Mesendoderm (in vitro differentiated cells): ENCODE results near the gene FLT4.

ENCODE experiments used
- DNase-seq: peaks from one replicate; pipeline ENCODE4 v3.0.0; 2013
- H2AK5ac ChIP-seq: 2 replicates; pipeline ENCODE4 v1.6.1; 2013; ENCODE audit warnings: low read length, inconsistent platforms
- H2BK120ac ChIP-seq: 2 replicates; pipeline ENCODE4 v1.6.1; 2013; ENCODE audit warnings: low read depth, mild to moderate bottlenecking, low read length, moderate library complexity, mixed read lengths
- H2BK15ac ChIP-seq: replicated peaks from 2 replicates; pipeline ENCODE4 v1.6.1; 2013; ENCODE audit warnings: low read depth, mild to moderate bottlenecking, moderate library complexity
- H2BK5ac ChIP-seq: 2 replicates; pipeline ENCODE4 v1.6.1; 2013; ENCODE audit warnings: low read length, inconsistent platforms
- H3K18ac ChIP-seq: 2 replicates; pipeline ENCODE4 v1.6.1; 2013; ENCODE audit warnings: mild to moderate bottlenecking, low read length, mixed read lengths
- H3K23ac ChIP-seq: one replicate; pipeline ENCODE4 v1.6.1; 2013; ENCODE audit warnings: low read length
- H3K27ac ChIP-seq: 2 replicates; pipeline ENCODE4 v1.5.1; 2013; ENCODE audit warnings: low read depth, mild to moderate bottlenecking, inconsistent platforms, low read length, moderate library complexity
- H3K27me3 ChIP-seq: 2 replicates; pipeline ENCODE4 v1.6.1; 2013; ENCODE audit warnings: low read length, control low read depth, mild to moderate bottlenecking, inconsistent platforms; ENCODE audit not compliant: insufficient read depth, poor library complexity
- H3K36me3 ChIP-seq: 2 replicates; pipeline ENCODE4 v1.6.1; 2013; ENCODE audit warnings: low read length, inconsistent platforms; ENCODE audit not compliant: control insufficient read depth, insufficient read depth
- H3K4ac ChIP-seq: one replicate; pipeline ENCODE4 v1.6.1; 2013; ENCODE audit warnings: low read depth, mild to moderate bottlenecking, low read length, moderate library complexity
- H3K4me1 ChIP-seq: 2 replicates; pipeline ENCODE4 v1.6.1; 2013; ENCODE audit warnings: low read depth, low read length, inconsistent platforms; ENCODE audit not compliant: control insufficient read depth
- H3K4me2 ChIP-seq: 2 replicates; pipeline ENCODE4 v1.6.1; 2013; ENCODE audit warnings: low read length
- H3K4me3 ChIP-seq: 2 replicates; pipeline ENCODE4 v1.5.1; 2013; ENCODE audit warnings: mild to moderate bottlenecking, low read length
- H3K56ac ChIP-seq: one replicate; pipeline ENCODE4 v1.6.1; 2013; ENCODE audit warnings: low read length
- H3K79me1 ChIP-seq: 2 replicates; pipeline ENCODE4 v1.6.1; 2013; ENCODE audit warnings: low read length, inconsistent platforms
- H3K79me2 ChIP-seq: 2 replicates; pipeline ENCODE4 v1.6.1; 2013; ENCODE audit warnings: mild to moderate bottlenecking, low read length; ENCODE audit not compliant: control insufficient read depth, insufficient read depth
- H3K9ac ChIP-seq: 2 replicates; pipeline ENCODE4 v1.6.1; 2013; ENCODE audit warnings: low read length, inconsistent platforms
- H4K5ac ChIP-seq: one replicate; pipeline ENCODE4 v1.6.1; 2013; ENCODE audit warnings: low read length
- H4K8ac ChIP-seq: one replicate; pipeline ENCODE4 v1.6.1; 2013; ENCODE audit warnings: low read depth, mild to moderate bottlenecking, control low read depth, low read length, moderate library complexity
- WGBS: extraction: QIAGEN DNeasy Blood & Tissue Kit; methylation state at CpG from one replicate; pipeline ENCODE4 v1.1.7; 2013; ENCODE audit warnings: low lambda C conversion rate, missing lambda C conversion rate; ENCODE audit not compliant: insufficient coverage; ENCODE audit errors: extremely low coverage; 5-methylcytosine and 5-hydroxymethylcytosine counted together

FLT4 gene

GRCh38 chr5:180602481-180603075 is 46.8 kb downstream of the FLT4 start:
- Histone ChIP-seq H3K4ac (no peak overlapping the region), H2BK15ac (no peak overlapping the region), H3K27me3 (no peaks in the 10 kb centered on the region), H3K18ac (no peak overlapping the region), H3K56ac (no peak overlapping the region), H3K79me2 (no peaks in the 10 kb centered on the region), H3K9ac (no peak overlapping the region), H3K36me3 (no peaks in the 10 kb centered on the region), H3K27ac (no peak overlapping the region), H3K79me1 (no peaks in the 10 kb centered on the region), H4K8ac (no peak overlapping the region), H2AK5ac (no peak overlapping the region), H3K4me1 (no peaks in the 10 kb centered on the region), H3K4me3 (no peak overlapping the region), H2BK5ac (no peak overlapping the region), H3K4me2 (no peak overlapping the region), H4K5ac (no peak overlapping the region), H3K23ac (no peak overlapping the region), H2BK120ac (no peak overlapping the region)
- DNase-seq: no peak
- no CpG with 5 or more reads among the region's 15 CpGs for WGBS

DNA sequence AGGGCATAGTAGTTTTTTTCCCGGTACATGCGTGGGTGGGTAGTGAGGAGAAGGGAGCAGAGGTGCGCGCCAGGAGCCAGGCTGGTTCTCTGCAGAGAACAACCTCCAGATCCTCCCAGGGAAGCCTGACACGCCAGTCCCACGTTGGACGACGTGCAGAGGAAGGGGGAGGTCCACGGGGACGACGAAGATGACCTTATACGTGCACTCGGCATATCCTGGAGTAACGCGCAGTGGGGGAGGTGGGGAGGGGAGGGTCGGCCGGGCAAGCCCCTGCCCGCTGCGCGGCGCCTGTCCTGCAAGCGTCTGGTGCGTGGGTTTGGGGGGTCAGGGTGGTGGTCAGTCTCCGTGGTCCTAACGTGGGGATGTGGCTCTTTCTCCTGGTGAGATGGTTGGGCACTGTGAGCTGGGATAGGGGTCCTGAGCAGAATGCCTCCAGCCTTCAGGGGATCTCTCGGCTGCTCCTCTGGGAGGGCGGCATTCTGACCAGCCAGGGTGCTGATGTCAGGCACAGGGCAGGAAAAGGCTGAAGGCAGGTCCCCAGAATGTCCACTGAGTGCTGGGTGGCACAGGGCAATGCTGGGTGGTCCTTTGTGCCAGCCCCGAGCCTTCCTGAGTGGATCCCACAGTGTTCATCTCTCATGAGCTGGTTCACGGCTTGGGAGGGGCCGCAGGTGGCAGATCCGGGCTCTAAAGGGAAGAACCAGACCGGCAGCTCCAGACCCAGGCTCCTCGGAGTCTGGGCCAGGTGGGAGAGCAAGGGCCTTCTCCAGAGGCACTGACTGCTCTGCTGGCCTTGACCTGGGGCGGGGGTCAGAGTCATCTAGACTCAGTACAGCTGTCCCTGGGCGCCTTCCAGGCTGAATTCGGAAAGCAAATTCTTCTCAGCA is 47.6 kb downstream of the FLT4 start:
- no peaks in the 10 kb centered on the region for H3K79me2 ChIP-seq
- no peak overlapping the region for H3K27ac ChIP-seq
- no peak overlapping the region for H3K4ac ChIP-seq
- no peaks in the 10 kb centered on the region for H3K27me3 ChIP-seq
- no peaks in the 10 kb centered on the region for H3K79me1 ChIP-seq
- H3K23ac ChIP-seq: no peak overlapping the region
- H3K18ac ChIP-seq: no peak overlapping the region
- no peak overlapping the region for H2BK120ac ChIP-seq
- no peaks in the 10 kb centered on the region for H3K4me1 ChIP-seq
- H2AK5ac ChIP-seq: no peak overlapping the region
- H4K8ac ChIP-seq: no peak overlapping the region
- no peak overlapping the region for H3K4me3 ChIP-seq
- H2BK5ac ChIP-seq: no peak overlapping the region
- no peak for DNase-seq
- no peaks in the 10 kb centered on the region for H3K36me3 ChIP-seq
- H4K5ac ChIP-seq: no peak overlapping the region
- no CpG with 5 or more reads among the region's 36 CpGs for WGBS
- no peak overlapping the region for H3K56ac ChIP-seq
- H2BK15ac ChIP-seq: no peak overlapping the region
- no peak overlapping the region for H3K4me2 ChIP-seq
- no peak overlapping the region for H3K9ac ChIP-seq

- Histone ChIP-seq H3K9ac (no peak overlapping the region), H3K56ac (no peak overlapping the region), H3K18ac (no peak overlapping the region), H3K27ac (no peak overlapping the region), H3K4ac (no peak overlapping the region), H3K23ac (no peak overlapping the region), H3K4me1 (no peaks in the 10 kb centered on the region), H2BK15ac (no peak overlapping the region), H2AK5ac (no peak overlapping the region), H4K8ac (no peak overlapping the region), H3K4me3 (no peak overlapping the region), H3K4me2 (no peak overlapping the region), H4K5ac (no peak overlapping the region), H3K79me1 (no peaks in the 10 kb centered on the region), H3K36me3 (no peaks in the 10 kb centered on the region), H2BK5ac (no peak overlapping the region), H3K79me2 (no peaks in the 10 kb centered on the region), H3K27me3 (no peaks in the 10 kb centered on the region), H2BK120ac (no peak overlapping the region)
- WGBS: no CpG with 5 or more reads among the region's 12 CpGs
- no peak for DNase-seq
Observed at GRCh38 chr5:180600554-180601041, 48.8 kb downstream of the FLT4 start.

DNA sequence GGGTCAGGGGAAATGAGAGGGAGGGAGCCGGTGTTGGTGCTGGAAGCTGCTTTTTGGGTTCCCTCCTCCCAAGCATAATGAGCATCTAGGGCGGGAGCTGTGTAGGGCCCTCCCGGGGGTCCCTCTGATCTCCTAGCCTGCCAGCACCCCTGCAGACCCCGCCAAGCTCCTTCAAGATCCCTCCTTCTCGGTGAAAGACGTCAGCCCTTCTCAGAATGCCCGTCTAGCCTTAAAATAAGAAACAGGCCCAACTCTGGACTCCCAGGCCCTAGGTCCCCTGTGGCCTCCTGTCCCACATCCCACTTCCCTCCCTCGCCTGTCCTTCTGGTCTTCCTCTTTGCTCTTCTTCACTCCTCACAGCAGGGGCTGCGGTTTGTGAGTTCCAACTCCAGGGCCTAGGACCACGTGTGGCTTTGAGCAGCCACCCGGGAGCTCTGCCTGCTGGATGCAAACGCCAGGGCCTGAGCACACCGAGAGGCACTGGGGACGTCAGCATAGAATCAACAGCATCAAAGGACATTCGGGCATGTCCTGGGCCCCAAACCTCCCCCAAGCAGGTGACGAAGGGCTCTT is 49.3 kb downstream of the FLT4 start:
- Histone ChIP-seq H3K56ac (no peak overlapping the region), H3K27ac (no peak overlapping the region)

DNA sequence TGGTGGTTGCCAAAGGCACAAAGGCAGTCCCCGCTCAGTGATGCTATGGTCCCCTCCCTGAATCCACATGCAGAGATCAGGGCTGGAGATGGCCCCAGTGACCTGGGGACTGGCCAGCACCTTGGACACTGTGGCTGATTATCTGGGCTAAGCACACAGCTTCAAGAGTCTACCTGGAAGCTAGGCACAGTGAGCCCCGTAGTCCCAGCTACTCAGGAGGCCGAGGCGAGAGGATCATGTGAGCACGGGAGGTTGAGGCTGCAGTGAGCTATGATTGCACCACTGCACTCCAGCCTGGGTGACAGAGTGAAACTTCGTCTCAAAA is 49.8 kb downstream of the FLT4 start:
- no peak overlapping the region for H2BK120ac ChIP-seq
- H3K36me3 ChIP-seq: no peaks in the 10 kb centered on the region
- H3K4me3 ChIP-seq: no peak overlapping the region
- no peak overlapping the region for H3K27ac ChIP-seq
- DNase-seq: no peak
- no peaks in the 10 kb centered on the region for H3K79me1 ChIP-seq
- no peak overlapping the region for H4K5ac ChIP-seq
- no peak overlapping the region for H2AK5ac ChIP-seq
- no peak overlapping the region for H3K4ac ChIP-seq
- H3K18ac ChIP-seq: no peak overlapping the region
- H3K9ac ChIP-seq: no peak overlapping the region
- no peaks in the 10 kb centered on the region for H3K27me3 ChIP-seq
- no peak overlapping the region for H3K4me2 ChIP-seq
- no CpG with 5 or more reads among the region's 6 CpGs for WGBS
- no peaks in the 10 kb centered on the region for H3K79me2 ChIP-seq
- no peak overlapping the region for H2BK5ac ChIP-seq
- H3K23ac ChIP-seq: no peak overlapping the region
- H3K4me1 ChIP-seq: no peaks in the 10 kb centered on the region
- no peak overlapping the region for H4K8ac ChIP-seq
- no peak overlapping the region for H2BK15ac ChIP-seq
- no peak overlapping the region for H3K56ac ChIP-seq

More for the DNA sequence above, 49.3 kb downstream of the FLT4 start:
- H3K4me3 ChIP-seq: no peak overlapping the region
- H3K4me2 ChIP-seq: no peak overlapping the region
- H2BK15ac ChIP-seq: no peak overlapping the region
- H3K23ac ChIP-seq: no peak overlapping the region
- H3K18ac ChIP-seq: no peak overlapping the region
- no peak overlapping the region for H3K9ac ChIP-seq
- no peak overlapping the region for H3K4ac ChIP-seq
- H3K36me3 ChIP-seq: no peaks in the 10 kb centered on the region
- no CpG with 5 or more reads among the region's 16 CpGs for WGBS
- no peak overlapping the region for H2BK5ac ChIP-seq
- no peaks in the 10 kb centered on the region for H3K79me1 ChIP-seq
- H4K8ac ChIP-seq: no peak overlapping the region
- no peaks in the 10 kb centered on the region for H3K27me3 ChIP-seq
- no peaks in the 10 kb centered on the region for H3K79me2 ChIP-seq
- H4K5ac ChIP-seq: no peak overlapping the region
- H2BK120ac ChIP-seq: no peak overlapping the region
- DNase-seq: no peak
- no peak overlapping the region for H2AK5ac ChIP-seq
- H3K4me1 ChIP-seq: no peaks in the 10 kb centered on the region
